SU-DHL-6 (cell line): ENCODE measurements around the gene LPIN1.

Experiments used
- EZH2phosphoT487 ChIP-seq: fragments of 200-600 bp; sonication (generic), shearing (Covaris generic); conservative IDR thresholded peaks from 2 replicates; pipeline ENCODE4 v1.6.1; 2018; ENCODE audit warnings: mild to moderate bottlenecking, antibody characterized with exemption, low read length, moderate library complexity, mixed read lengths
- TF ChIP-seq, protein P1 (sequence below): fragments of 200-600 bp; sonication (generic); IDR thresholded peaks from one replicate; pipeline ENCODE4 v1.5.1; 2017; ENCODE audit warnings: antibody characterized with exemption, mild to moderate bottlenecking, low read length, moderate library complexity; ENCODE audit not compliant: insufficient read depth, poor library complexity, severe bottlenecking

DNA sequence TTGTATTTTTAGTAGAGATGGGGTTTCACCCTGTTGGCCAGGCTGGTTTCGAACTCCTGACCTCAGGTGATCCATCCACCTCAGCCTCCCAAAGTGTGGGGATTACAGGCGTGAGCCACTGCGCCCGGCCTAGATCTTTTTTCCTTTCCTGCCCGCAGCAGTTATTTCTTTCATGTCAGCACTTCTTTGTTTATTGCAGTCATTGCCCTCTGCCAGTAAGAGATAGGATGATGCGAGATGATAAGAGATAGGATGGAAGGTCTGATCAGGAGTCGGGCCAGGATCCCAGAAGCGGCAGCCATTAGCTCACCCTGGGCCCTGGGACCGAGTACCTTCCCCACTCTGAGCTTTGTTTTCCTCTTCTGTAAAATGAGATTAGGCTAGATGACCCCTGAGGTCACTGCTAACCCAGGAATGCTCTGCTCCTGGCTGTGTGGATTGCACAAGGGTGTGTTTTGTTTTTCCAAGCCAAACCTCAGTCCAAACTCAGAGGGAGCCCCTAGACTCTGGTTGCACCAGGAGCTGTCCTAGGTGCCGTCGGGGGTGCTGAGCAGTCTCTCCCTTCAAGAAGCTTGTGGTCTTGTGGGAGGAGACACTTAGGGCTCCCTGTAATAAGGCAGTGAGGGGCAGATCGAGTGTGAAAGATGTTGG lies 63.3 kb downstream of the LPIN1 start:
- TF ChIP-seq, protein P1, sequence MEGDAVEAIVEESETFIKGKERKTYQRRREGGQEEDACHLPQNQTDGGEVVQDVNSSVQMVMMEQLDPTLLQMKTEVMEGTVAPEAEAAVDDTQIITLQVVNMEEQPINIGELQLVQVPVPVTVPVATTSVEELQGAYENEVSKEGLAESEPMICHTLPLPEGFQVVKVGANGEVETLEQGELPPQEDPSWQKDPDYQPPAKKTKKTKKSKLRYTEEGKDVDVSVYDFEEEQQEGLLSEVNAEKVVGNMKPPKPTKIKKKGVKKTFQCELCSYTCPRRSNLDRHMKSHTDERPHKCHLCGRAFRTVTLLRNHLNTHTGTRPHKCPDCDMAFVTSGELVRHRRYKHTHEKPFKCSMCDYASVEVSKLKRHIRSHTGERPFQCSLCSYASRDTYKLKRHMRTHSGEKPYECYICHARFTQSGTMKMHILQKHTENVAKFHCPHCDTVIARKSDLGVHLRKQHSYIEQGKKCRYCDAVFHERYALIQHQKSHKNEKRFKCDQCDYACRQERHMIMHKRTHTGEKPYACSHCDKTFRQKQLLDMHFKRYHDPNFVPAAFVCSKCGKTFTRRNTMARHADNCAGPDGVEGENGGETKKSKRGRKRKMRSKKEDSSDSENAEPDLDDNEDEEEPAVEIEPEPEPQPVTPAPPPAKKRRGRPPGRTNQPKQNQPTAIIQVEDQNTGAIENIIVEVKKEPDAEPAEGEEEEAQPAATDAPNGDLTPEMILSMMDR: no peak
- no peak for TF ChIP-seq EZH2phosphoT487
